ENCODE results near the gene TEC.

Gene TEC

DNA sequence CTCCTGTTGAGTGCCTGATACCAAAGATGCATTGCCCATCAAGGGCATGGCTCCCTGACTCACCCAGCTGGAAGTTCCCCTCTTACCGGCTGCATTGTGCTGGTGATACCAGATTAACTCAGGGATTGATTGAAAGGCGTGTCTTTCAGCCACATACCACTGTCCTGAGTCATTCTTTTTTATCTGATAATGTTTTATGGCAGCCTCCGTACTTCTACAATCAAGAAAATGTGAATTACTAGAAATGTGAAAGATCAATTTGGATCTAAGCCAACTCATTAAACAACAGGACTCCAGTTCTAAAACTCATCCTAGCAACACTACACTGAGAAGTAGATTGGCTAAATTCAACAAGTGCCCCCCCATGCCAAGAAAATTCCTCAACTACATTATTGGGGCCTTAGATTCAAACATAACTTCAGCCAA lies 175.6 kb downstream of the TEC start:
- DNase-seq (ENCODE audit: extremely low read depth in 1 of 2, low read depth in 1 of 2): no peak

GRCh38 chr4:48090621-48091020 lies 179.0 kb downstream of the TEC start:
- DNase-seq (ENCODE audit: extremely low read depth in 1 of 2, low read depth in 1 of 2): no peak

GRCh38 chr4:48085821-48086589 lies 183.6 kb downstream of the TEC start:
- no peak for DNase-seq (ENCODE audit: extremely low read depth in 1 of 2, low read depth in 1 of 2)
